Endometrium (tissue), 2 donors: Measurements from ENCODE around the gene C10orf62.
A peak's percentile ranks its signal among the peaks of the same experiment; 100 is the strongest.
"Not testable (repeated sequence)": the region's sequence is repeated elsewhere in the genome, so short reads cannot be mapped to it uniquely, and the experiment has no call there.

Source experiments
- FAIRE-seq: peaks from 2 replicates; lab custom pipeline; 2012; peaks lifted over from hg19 to GRCh38; lab: Jason Lieb, UNC
- donor health status: control.
- donor health status: control.

C10orf62 gene

GRCh38 chr10:97629289-97629688 is 39.8 kb downstream of the C10orf62 start:
- no peak for FAIRE-seq

GRCh38 chr10:97631098-97631497 is 41.6 kb downstream of the C10orf62 start:
- FAIRE-seq, result no peak

- no peak for FAIRE-seq
These were observed 43.7 kb downstream of the C10orf62 start, which contains the start of gene MORN4 for GRCh38 chr10:97632949-97633884. TSS of gene MORN4 (minus strand) at chr10:97633500. CDS start at chr10:97619653, 13,847 bp downstream.

DNA sequence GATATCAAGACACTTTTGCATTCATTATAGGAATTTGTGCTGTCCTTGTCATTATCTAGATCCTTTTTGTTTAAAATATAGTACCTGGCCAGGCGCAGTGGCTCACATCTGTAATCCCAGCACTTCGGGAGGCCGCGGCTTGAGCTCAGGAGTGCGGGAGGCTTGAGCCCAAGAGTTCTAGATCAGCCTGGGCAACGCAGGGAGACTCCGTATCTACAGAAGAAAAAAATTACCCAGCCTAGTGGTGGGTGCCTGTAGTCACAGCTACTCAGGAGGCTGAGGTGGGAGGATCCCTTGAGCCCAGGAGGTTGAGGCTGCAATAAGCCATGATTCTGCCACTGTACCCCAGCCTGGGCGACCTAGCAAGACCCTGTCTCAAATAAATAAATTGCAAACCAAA is 44.4 kb downstream of the C10orf62 start:
- no peak for FAIRE-seq

- no peak for FAIRE-seq
These were observed 46.1 kb downstream of the C10orf62 start for GRCh38 chr10:97635577-97635976.

GRCh38 chr10:97639090-97639489 is 49.6 kb downstream of the C10orf62 start:
- FAIRE-seq, result not testable (repeated sequence)

DNA sequence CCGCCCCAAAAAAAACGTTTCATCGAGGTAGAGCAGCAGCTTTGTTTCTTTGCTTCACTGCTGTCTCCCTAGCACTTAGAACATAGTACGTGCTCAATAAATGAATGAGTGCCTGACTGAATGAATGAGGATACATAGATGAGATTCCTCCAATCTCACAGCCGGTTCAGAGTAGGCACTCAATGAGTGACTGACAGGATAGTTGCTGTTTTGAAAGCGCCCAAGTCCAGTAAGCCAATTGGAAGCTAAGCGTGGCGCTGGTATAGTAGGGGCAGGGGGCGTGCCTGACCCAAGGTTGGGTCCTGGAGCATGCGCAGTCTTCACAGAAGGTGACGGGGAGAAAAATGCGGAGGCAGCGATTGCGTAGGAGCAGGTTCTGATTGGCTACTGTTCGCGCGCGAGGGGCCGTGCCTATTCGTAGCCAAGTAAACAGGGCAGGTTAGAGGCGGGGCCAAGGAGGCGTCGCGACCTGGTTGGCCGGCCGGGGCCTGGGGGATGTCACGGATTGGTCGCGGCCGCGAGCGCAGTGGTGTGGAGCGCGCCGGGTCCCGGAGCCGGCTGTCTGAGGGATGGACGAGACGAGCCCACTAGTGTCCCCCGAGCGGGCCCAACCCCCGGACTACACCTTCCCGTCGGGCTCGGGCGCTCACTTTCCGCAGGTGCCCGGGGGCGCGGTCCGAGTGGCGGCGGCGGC is 50.8 kb downstream of the C10orf62 start, which contains the start of gene PI4K2A:
TSS of gene PI4K2A (plus strand) at position 498 of the 694 bp plus-strand sequence. CDS start at position 570, 72 bp downstream.
- FAIRE-seq, result peak; percentile 97
